ENCODE measurements around the gene RTL1.

RTL1 gene

DNA sequence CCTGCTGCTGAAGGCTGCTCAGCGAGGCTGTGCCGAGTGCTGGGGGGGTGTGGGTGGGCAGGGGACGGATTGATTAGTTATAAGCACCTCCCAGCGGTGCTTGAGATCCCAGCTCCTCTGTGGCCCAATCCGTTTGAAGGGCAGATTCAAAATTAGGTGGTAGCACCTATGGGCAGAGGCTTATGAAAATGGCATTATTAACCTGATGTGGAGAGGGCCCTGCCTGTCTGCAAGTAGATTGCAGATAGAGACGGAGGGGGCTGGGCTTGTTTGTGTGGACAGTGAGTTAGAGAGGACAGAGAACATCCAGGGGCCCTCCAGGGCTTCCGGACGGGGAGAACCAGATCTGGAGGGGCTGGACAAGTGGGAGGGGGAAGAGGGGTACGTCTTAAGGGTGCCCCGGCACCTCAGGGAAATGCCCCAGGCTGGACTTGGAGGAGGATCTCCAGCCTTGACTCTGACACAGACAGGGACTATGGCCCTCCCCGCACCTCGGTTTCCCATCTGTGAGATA lies at the start of gene RTL1:
RTL1 (minus strand) TSS at position 51 of the 514 bp plus-strand sequence. CDS start 18,934 bp downstream, outside the sequence.
- no peak for DNase-seq

DNA sequence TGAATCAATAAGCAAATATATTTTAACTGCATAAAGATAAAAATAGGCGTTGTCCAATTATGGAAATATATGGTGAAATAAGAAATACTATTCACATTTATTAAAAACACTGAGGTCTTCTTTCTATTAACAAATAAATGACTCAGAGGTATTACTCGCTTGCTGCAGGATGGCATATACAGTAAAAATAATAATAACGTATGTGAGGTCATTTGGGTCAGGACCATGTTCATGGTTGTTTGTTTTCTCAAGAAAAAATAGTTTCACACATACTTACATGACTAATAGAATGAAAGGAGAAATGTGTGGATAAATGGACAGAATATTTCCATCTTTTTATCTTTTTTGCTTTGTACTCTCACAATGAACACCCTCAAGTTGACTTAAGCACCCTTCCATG lies 46.5 kb upstream of the RTL1 start:
- DNase-seq: no peak

DNA sequence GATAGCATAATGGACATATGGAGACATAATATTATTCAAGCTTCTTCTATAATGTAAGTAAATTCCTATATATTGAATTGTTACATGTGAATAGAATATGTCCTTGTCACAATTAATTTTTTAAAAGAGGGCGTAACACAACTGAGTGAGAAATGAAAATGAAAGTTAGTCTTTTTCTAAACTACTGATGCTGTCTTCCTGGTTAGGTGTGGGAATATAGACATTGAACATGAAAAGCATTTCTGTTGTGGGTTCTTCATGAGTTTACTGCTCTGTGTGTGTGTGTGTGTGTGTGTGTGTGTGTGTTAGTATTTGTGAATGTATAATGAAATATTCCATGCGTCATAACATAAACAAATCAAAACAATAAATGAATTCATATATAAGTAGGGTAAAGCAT lies 40.5 kb upstream of the RTL1 start:
- no peak for DNase-seq

DNA sequence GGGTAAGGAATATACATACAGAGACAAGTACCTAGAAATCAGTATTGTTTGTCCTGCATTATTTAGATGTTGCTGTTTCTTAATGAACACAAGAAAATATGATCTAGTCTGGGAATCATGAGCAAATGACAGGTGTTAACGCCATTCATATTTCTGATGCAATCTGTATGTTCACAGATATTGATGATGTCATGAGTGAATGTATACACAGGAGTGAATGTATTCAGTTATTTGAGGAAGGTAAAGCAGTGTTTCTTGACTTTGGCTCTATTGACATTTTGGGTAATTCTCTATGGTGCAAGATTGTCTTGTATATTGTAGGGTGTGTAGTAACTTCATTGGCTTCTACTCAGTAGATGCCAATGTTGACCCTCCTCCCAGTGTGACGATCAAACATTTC lies 26.7 kb upstream of the RTL1 start:
- DNase-seq: no peak

DNA sequence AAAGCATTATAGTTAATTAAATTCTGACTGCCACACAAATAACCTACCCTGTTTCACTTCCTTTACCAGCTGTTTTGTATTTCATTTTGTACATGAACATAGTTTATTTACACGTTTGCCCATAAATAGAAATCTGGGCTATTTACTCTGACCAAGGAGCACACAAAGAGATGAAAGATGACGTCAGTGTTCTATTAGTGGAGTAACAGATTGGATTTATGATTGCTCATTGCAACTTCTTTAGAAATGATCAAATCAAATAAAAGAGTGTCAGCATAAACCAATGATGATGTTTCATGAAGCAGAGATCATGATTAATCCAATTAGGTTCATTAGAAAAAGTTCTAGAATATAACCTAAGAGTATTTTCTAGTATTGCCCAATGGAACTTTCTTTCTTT lies 12.0 kb upstream of the RTL1 start:
- DNase-seq: no peak

DNA sequence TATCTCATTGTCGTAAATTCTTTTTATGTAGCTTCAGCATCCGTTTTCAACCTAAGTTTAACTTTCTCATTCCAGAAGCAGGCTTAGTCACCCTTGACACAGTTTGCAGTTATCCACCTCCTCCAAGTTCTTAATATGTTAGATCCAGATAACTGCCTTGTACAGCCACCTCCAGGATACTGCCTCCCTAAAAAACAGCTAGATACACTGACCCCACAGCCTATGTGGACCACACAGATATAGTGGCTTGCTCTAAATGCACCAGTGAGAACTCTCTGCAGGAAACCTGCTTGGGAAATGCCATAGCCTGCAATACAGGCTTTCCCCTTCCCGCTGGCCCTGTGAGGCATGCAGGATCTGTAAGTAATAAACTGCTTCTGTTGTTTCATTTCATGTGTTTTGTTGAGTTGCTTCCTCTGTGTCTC lies 11.1 kb upstream of the RTL1 start:
- no peak for DNase-seq

DNA sequence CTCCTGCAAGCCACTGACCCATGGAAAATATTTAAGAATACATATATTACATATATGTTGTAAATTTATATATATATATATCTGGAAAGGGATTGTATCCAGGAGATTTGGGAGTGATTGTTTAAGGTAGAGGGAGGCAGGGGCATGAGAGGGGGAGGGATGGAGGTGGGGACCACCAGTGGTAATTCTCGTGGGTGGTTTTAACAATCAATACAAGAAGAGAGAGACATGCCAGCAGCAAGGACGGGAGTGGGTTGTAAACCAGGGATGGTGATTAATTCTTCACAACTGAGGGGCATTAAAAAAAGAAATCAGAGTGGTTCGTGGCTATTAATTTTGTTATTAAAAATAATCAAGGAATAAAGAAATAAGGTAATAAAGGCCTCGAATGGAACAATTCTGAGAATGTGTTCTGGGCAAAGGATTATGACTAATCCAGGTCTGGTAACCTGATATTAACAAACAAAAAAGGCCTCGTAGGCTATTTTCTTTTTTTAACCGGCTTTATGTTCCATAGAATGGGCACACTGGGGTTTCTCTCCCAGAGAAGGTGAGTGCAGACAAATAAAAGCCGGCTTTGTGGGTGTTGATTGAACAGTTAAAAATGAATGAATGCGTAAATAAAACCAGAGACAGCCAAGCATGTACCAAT lies 8.3 kb upstream of the RTL1 start:
- no peak for DNase-seq

DNA sequence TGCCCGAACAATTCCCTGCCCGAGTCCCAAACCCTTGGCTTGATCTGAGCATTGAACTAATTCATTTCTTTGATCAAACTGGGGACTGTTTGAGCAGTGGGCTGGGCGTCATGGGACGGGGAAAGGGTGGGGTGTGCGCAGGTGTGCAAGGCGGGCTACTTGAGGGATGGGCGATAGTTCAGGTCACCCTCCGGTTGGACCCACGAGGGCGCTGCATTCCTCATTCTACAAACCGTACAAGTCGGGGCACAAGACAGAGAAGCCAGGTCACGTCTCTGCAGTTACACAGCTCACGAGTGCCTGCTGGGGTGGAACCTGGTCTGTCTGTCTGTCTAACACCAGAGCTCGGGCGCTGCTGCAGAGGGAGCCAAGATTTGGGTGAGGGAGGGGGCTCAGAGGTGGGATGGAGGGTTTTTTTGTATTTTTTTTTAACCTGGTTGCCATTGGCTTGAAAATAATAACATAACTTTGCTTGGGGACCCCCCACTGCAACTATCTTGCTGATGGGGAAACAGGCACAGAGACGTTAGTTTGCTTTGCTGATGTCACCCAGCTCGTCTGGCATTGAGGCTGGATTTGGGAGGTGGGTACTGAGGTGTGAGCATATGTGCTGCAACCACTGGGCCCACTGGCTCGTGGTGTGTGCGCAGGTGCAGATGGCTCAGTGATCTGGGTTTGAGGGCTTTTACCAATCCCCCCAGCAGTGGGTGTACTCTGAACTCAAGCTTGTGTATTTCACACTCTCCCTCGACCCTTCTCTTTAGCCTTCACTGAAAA lies 7.6 kb upstream of the RTL1 start:
- DNase-seq: no peak

DNA sequence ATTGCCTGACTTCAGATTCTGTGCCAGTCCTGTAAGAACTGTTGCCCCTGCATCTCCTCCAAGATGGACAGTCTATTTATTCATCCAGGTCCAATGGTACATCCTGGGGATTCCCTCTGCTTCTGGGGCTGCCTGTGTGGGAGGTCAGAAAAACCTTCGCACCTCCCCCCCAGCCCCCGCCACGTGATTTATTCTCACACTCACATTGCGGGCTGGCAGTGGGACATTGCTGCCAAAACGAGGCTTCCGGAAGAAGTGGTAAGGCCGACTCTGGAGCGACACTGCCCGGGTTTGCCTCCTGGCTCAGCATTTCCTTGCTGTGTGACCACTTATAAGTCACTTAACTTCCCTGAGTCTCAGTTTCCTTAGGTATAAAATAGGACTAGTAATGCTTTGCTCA lies 5.9 kb upstream of the RTL1 start:
- DNase-seq: no peak

DNA sequence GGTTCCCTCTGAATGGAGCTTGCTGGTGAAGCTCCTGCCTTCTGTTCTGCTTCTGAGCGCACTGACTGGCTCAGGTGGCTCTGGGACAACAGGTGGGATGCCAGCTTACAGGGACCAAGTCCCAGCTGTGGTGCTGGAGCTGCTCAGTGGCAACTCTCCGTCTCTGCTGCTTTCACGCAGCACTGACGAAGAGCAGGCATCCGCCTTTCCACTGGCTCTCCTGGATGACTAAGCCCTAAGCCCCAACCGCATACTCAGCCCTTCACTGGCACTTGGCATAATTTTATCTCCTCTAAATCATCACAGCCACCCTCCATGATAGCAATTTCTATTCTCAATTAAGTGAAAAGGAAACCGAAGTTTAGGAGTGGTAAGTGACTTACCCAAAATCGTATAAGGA lies 3.7 kb upstream of the RTL1 start:
- DNase-seq: no peak

DNA sequence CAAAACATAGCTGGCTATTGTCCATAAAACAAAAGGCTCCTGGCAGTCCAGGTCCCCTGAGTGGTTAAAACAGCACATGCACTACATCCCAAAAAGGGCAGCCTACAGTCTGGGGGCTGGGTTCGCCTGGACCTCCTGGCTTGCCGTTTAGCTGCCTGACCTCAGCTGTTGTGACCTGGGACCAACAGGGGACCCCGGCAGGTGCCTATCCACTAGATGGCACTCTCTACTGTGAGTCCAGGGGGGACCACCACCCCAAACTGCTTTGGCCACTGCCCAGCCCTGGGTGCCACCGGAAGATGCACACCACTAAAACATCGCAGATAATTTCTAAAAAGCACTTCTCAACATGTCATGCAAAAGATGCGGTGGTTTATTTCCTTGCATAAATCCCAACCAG lies 2.9 kb upstream of the RTL1 start:
- no peak for DNase-seq

DNA sequence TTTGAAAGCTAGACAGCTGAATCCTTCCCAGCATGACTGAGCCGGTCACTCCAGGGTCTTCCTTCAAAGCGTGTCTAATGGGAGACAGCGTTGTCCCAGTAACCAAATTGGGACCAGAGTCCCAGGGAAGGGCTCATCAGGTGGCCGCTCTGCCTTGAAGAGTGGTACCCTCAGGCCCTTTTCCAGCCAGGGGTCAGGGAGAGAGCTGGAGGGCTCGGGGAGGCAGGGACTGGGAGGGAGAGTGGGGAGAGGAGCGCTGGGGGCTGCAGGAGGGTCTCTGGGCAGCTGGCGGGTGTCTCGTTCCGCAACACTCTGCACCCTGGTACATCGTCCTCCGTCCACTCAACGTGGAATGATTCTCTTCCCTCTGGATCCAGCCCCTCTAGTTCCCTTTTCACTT lies 1.6 kb upstream of the RTL1 start:
- DNase-seq: no peak

DNA sequence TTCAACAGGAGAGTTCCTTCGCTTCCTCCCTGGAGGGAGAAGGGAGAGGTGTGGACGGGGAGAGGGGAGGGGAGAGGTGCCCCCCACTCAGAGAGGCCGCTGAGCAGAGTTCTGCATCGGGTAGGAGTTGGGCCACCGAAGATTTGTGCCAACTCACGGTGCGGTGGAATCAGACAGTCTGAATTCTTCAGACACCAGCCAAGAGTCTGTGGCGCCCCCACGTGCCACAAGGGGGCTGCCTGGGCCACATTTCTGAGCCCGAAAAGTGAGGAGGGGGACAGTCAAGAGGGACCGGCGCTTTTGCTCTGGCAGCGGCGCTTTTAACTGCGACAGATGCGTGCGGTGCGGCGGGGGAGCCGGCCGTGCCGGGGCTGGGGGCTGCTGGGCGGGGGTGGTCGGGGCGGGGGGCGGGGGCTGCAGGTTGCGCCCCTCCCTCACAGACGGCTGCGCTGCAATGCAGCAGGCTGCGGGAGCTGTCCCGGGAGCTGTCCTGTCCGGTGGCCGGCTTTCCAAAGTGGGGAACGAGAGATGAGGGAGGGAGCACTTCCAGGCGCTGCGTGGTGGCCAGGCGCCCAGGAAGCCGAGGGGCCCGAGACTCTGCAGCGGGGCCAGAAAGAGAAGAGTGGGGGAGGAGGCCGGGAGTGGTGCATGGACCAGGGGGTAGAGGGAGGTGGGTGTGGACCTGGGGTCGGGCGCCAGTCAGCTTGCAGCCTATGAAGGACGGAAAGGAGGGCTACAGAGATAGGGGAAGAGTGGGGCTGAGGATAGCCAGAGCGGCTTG lies 975 bp upstream of the RTL1 start:
- DNase-seq: no peak

DNA sequence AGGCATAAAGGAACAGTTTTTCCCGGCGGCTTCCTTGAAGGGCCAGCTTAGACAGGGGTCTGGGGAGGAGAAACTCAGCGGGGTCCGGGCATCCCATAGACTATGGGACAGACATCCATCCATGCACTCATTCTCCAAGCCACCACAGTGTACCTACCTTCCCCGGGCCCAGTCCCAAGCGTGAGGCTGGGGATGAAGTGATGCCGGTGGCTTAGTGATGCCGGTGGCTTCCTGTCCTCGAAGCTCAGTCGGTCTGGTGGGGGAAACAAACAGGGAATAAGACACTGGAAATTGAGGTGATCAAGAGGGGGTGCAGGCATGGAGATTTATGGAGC lies 421 bp downstream of the RTL1 start:
- DNase-seq: no peak

DNA sequence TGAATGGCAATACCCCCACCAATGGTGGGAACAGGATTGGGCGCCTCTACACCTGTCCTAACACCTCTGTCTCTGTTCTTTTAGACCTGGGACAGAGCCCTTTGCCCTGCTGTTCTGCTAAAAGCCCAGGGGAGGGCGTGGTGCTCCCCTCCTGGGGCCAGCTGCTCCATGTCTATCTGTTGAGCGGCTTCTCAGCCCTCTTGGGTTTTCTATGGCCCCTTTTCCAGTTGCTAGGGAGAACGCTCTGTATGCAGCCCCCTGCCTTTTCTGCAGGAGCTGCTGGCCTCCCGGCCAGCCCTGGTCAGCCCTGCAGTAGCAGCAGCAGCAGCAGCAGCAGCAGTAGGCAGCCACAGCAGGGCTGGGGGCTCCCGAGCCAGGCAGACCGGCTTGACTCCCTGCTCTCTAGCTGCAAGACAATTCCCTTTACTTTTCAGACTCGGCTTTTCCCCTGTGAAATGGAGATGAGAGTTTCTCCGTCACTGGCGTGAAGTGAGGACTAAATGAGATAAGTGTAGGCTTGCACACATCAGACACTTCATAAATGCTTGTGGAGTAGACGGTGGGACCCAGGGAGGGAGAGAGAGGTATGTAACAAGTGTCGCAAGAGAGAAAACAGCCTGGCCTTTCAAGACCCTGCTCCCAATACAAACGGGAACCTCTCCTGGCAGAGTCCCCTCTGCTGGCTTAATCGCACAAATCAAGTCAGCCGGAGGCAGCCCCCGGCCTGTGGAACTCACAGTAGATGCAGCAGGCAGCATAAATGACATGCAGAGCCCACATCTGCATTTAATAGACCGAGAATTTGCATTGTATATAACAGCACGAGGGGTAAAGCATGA lies 1.0 kb downstream of the RTL1 start:
- no peak for DNase-seq

DNA sequence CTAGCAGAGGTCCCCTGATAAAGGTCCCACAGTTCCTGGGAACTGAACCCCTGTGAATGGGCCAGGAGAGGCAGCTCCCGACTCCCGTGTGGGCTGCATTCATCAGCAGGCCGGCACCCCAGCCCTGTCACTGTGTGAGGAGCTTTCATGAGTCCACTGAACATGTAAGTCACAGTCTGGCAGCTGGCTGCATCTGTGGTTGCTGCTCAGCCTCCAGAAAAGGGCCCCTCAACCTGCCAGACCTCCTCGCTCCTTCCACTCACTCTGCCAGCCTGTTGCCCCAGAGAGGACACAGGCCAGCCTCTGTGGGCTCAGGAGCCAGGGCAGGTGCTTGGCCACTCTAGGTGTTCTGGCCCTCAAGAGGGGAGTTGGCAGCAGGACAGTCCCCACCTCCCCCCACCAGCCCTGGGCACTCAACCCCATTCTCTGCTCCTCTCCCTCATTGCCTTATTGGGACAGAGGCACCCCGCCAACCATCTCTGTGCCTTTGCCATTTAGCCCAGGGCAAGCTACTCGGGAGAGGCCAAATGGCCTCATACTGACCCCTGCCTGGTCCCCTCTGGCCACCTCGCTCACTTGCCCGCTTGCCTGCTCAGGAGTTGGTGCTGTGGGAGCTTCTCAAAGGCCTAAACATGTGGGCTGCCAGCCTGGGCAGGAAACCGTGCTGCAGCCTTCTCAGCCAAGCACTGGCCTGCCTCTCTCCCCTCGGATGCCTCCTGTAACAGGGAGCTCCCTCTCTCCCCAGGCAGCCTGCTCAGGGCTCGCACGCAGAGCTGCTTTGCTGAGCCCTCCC lies 1.9 kb downstream of the RTL1 start:
- DNase-seq: no peak

DNA sequence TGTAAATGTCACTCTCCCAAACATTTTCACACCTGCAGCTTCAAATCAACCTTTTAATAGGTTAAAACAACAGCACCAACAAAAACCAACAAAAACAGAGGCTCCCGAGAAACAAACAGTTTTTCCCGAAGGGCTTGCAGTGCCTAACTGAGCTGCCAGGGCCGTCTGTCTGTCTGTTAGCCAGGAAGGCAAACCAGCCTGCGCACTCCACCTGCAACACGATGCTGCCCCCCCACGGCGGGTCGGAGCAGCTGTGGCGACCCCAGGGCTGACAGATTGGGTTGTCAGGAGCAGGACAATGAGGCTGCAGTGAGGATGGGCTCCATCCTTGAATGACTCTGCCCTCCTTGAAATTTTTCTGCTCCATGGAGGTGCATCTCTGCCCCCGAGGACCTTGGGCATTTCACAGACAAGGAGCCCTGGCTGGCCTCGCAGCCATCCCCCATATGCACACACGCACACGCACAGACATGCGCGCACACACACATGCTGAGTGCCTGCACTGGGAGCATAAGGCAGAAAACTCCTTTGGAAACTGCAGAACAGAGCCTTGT lies 2.6 kb downstream of the RTL1 start:
- no peak for DNase-seq

DNA sequence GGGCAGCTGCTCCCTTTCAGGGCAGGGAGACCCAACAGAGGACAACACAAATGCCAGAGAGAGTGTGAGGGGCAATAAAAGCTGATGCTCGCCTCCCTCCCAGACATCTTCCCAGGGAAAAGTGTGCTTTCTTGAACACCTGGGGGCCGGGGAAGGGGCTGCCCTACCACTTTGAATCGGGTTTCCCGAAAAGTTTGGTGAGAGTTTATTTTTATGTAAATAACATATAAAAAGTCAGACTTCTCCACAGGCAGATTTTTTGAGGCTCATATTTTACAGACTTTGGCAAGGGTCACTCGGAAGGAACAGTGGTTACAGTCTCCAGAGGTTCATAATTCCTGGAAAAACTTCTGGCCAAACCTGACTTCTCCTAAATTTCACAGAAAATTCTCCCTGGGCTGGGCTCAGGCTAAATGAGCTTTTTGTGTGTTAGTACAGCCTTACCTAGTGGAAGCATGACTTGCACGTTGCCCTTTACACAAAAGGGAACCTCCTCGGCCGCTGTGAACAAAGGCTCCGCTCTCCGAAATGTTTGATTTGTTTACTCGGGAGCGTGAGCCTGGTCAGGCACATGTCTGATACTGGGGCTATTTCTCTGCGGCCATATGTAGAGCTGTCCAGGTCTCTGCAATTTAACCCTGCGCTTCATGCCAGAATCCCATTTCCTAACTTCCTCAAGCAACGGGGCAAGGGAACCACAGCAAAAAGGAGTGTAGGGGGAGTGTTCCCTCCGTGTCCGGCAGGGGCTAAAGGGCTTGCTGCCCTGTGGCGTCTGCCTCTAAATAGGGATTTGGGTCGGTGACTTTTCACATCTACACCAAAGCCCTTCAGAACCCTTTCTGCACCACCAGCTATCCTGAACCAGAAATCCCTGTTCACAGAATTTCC lies 3.4 kb downstream of the RTL1 start:
- no peak for DNase-seq

DNA sequence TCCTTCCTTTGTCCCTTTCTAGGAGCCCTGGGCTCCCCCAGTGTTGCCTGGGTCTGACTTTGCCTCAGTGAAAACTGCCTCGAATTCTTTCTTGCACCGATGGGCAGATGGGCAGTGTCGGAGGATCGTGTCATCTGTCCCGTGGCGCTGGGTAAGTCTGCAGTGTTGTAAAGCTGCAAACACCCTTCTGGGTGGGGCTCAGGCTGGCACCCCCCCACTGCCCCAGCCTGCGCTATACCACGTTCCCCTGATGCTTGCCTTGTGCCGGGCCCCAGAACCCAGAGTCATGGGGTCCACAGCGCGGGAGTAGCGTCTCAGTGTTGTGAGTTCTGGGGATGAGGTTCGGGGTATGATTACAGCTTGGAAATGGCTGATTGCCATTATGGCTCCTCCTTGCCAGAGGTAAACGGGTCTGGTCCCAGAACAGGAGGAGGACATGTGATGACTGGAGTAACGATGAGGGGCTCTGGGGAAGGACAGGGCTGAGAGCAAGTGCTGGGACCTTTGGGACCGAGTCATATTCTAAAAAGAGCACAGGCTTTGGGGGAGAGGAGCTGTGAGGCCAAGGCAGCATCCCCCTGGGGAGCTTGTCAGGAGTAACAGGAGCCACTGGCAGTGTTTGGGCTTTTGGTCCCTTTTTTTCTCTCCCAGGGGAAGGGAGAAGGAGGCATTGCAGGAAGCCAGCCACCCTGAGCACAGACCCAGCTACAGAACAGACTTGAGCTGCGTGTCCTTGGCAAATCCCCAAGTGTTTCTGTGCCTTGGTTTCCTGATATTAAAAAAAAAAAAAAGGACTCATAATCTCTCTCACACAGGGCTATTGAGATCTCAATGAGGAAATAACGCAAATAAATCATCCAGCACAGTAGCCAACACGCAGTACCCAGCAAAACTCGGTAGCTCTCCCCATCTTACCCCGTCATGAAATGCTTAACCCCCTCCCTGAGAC lies 4.3 kb downstream of the RTL1 start:
- DNase-seq: no peak

Measured in activated CD4-positive, alpha-beta T cell treated with anti-CD3 and anti-CD28 coated beads, Interleukin-2, amount 50 U/mL, for 4 hours (primary cell).